Measurements from ENCODE around the gene CAPZA1.
"Not testable (repeated sequence)": the region's sequence is repeated elsewhere in the genome, so short reads cannot be mapped to it uniquely, and the experiment has no call there.

Gene CAPZA1

DNA sequence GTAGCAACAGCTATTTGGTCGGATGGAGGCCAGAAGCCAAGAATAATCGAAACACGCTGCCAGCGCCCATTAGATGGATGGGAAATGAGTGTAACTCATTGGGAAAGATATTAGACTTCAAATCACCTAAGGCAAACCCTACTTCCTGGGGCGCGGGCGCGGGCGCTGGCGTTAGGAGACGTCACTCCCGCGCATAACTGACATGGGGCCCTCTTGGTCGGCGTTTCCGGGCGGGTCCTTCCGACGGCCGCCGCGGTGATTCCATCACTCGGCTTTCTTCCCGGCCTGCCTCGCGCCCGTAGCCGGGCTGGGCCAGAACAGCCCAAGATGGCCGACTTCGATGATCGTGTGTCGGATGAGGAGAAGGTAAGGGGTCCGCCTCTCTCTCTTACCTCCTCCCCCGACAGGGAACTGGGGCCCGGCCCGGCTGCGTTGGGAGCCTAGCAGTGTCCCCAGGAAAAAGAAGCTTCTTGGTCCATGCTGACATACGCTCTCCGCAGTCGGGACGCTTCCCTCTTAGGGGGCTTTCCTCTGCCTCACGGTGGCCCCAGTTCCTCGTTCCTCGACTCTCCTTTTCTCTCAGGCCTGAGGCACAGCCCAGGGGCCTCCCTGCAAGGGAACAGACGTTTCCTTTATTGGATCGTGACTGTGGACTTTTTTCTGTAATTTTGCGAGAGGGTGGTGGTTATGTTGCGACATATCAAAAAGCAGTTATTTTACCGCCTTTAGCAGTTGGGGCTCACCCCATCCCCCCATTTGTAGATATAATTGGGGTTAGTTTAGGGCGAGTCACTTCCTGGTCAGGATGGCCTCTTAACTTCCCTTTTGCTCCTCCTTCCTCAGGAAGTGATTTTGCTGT is at the start of gene CAPZA1:
TSS of gene CAPZA1 (plus strand) at position 315 of the 859 bp plus-strand sequence. CDS start at position 328, 13 bp downstream.
- DNase-seq = peak; percentile 44

DNA sequence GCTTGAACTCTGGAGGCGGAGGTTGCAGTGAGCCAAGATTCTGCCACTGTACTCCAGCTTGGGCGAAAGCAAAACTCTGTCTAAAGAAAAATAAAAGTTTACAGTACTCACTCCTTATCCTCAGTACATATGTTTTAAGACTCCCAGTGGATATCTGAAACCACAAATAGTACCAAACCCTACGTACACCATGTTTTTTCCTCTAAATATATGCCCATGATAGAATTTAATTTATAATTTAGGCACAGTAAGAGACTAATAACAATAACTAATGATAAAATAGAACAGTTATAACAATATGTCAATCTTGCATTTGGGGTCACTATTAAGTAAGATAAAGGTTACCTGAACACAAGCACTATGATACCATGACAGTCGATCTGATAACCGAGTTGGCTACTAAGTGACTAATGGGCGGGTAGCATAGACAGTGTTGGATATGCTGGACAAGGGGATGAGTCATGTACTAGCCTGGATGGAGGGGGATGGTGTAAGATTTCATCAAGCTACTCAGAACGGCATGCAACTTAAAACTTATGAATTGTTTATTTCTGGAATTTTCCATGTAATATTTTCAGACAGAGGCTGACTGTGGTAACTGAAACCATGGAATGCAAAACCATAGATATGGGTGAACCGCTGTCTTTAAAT is 44.4 kb upstream of the CAPZA1 start:
- DNase-seq = no peak

DNA sequence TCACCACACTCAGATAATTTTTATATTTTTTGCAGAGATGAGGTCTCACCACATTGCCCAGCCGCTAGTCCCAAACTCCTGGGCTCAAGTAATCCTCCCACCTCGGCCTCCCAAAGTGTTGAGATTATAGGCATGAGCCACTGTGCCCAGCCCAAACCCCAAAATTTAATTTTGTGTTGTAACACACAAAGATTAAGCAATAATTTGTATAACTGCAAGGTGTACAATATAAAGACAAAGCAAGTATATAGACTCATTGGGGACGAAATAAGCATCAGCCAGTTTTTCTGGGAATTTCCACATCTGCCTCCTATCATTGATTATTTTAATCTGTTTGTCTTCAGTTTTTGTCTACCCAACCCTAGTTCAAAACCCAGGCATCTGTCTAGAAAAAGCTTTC is 43.4 kb upstream of the CAPZA1 start:
- DNase-seq = no peak

DNA sequence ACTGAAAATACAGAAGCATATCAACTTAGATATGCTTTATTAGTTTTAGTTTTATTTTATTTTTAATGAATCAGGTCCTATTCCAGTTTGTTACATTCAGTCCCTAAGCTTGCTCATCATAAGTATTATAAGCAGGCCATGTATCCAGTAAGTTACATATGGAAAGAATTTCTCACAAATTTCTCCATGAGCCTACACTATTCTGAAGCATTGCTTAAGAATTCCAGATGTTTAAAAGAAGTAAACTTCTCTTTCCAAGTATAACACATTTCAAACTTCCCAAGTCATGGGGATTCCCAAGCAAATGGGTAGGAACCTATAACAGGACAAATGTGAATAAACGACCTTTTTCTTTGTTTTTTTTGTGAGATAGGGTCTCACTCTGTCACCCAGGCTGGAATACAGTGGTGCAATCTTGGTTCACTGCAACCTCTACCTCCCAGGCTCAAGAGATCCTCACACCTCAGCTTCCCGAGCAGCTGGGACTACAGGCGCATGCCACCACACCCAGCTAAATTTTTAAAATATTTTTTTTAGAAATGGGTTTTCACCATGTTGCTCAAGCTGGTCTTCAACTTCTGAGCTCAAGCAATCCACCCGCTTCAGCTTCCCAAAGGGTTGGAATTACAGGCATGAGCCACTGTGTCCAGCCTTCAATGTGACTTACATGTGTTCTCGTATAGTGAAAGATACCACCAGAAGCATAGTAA is 39.7 kb upstream of the CAPZA1 start:
- DNase-seq = no peak

DNA sequence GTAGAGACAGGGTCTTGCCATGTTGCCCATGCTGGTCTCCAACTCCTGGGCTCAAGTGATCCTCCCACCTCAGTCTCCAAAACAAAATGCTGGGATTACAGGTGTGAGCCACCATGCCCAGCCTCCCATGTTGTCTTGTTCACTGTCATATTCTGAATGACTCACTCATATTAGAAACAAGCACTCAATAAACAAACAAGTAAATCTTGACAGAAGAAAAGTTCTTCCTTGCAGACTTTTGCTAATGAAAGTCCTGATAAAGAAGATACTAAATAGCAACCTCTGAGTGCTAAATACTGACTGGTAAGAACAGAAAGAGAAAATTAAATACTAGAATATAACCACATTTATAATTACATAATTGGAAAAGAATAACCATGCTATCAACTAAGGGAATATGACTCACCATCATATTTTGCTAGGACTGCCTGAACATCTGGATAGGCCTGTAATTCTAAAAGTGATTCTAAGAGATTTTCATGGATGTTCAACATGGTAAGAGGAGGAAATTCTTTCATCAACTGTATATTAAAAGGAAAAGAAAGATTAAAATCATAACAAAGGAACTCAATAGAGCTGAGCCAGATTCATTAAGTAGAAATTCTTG is 37.9 kb upstream of the CAPZA1 start:
- no peak for DNase-seq

DNA sequence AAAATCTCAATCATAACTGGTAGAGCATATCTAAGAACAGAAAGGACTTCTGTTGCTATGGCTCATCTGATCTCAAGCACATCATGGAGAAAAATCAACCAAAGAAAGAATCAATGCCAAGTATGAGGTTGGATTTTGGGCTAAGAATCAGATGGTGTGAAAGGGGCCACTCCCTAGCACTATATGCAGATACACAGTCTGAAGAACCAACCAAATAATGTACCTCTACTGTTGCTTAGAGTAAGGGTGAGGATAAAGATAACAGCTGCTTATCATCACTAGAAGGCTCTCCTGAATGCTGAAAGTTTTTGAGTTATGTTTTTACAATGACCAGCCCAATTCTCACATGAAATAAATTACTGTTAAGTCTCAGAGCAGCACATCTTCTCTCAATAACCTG is 36.3 kb upstream of the CAPZA1 start:
- no peak for DNase-seq

DNA sequence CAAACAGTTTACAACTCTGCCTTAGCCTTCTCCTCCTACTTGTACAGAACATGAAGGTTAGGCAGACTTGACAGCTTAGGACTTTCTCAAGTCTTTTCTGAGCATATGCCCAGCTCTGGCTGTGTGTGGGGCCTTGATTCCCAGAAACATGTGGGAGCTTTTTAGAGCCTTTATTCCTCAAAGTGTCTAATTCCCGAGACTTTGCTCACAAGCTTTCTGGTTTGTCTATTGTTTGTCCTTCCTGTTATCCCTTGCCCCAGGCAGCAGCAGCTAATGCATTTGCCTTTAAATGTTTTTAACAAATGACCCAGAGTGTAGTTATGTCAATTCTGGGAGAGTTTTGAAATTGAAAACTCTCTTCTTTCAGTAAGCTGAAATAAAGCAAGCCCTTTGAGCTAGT is 29.9 kb upstream of the CAPZA1 start:
- DNase-seq = no peak

DNA sequence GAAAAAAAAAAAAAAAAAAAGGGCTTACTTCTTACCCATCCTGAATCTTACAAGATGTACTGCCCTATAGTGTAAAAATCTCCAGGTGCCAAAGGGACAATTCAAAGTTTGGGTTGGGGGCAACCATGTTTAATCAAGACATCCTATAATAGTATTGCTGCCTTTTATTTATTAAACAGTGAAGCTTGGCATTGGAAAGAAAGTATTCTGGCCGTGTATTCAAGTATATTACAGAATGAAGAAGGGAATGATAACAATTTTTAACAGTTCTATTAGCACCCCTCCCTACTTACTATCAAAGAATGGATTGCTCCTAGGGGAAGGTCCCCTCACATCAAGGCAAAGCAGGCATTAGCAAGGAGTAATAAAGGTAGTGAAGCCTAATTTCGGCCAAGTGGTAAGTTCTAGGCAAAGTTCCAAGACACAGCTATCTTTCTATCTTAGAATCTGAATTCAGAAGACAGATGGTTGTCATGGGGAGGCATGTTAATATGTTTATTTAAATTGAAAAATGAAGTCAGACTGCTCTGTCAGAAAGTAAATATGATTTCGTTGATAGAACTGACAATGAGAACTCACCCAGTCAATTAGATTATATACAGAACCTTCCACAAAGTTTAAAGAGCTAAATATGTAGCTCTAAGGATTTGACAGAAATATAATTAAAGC is 25.3 kb upstream of the CAPZA1 start:
- DNase-seq = no peak

DNA sequence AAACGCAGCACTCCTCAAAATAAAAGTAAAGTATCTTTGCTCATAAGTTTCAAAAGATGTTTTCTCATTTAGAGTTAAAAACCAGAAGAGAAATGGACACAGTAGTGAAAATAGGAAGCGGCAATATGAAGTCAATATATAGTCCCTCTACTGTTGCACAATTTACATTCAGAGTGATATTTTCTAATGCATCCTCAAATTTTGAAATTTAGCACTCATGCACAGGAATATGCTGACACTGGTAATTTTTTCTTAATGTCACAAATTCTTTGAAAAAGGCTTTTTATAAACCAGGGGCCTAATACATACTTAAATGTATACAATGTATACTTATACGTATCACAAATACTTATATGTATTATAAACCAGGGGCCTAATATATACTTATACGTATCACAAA is 20.2 kb upstream of the CAPZA1 start:
- no peak for DNase-seq

DNA sequence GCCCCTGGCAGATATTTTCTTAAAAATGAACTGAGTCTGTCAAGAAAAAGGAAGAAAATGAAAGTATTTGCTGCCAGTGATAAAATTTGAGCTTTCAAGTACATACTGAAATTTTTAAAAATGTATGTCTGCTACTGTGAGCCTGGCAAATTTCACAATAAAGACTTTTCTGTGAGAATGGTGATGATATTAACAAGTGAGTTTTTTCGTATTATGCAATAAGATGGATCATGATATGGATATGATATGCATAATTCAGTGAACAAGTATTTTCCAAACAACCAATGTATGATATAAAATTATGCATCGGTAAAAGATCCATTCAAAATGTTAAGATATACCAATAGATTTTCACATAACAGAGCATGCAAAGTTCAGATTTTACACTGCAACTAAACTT is 16.6 kb upstream of the CAPZA1 start:
- no peak for DNase-seq

DNA sequence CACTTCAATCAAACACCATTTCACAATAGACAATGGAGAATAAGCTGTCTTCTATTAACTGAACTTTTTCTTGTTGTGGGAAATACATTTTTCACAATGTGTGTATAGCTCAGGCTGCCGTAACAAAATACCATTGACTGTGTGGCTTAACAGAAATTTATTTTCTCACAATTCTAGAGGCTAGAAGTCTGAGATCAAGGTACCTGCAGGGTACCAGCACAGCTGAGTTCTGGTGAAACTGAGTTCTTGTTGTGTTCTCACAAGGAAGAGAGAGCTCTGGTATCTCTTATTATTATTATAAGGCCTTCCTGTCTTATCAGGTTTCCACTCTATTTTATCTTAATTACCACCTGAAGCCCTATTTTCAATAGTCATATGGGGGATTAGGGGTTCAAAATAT is 16.1 kb upstream of the CAPZA1 start:
- DNase-seq = no peak

DNA sequence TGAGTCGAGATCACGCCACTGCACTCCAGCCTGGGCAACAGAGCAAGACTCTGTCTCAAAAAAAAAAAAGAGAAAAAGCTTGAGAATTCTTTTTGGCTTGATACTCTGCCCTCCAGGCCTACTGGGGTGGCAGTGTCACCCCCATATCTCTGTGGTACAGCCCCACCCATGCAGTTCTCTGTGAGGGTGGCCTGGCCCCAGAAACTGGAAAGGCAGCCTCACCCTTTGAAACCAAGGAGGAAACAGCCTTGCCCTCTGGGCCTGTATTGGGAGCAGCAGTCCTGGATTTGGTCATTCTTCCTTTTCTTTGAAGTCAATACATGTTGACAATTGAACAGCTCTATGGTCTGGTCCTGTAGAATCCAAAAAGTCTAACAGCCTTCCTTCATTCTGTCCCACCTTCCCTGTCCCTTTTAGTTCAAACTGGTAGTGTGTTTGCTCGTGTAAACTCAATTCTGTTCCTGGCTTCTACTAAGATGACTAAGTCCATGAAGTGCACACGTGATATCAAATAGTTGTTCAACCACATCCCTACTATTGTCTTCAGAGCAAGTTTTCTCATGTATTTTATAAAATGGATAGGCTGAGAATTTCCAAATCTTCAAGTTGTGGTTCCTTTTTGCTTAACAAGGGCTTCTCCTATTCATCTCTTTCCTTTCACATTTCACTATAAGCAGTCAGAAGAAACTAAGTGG is 13.9 kb upstream of the CAPZA1 start:
- DNase-seq = no peak

DNA sequence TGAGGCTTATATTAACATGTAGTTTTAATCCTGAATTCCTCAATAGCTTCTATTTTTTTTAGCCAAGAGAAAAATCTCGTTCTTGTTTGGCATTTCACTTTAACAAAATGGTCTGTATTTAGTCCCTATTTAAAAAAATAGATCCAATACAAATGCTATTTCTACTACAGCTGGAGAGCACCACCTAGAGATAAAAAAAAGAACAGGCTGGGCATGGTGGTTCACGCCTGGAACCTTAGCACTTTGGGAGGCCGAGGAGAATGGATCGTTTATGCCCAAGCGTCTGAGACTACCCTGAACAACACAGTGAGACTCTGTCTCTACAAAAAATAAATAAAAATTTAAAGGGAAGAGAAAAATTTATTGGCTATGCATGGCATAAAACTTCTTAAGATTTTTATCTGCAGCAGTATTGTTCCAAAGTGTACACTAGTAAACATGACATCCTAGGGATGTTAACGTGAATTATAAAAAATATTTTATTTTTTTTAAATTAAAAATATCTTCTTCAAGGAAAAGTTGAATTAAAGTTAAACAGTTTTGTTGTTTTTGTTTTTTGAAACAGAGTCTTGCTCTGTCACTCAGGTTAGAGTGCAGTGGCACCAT is 5.1 kb upstream of the CAPZA1 start:
- DNase-seq = no peak

DNA sequence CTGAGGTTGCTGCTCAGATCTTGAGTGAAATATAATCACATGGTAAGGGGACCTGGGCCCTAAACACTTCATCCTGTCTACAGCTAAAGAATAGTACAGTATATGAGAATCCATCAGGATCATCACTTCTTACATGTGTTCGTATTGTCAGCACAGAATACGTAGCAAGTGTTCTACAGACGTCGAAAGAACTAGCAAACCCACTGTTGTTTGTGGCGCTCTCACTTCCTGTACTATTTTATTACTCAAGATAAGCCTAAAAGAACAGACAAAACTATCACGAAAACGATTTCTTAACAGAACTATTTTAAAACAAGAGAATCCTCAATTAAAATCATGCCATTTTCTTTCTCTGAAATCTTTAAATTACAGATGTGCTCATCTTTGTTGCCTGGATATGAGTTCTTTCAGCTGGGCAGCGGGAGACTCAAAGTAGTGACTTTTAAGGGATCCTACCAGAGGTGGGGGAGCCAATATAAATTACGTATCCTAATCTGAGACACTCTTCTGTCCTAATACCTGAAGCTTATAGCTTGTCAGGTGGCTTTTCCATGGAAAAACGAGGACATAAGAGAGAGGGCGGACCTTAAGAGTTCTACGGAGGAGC is 1.4 kb upstream of the CAPZA1 start:
- no peak for DNase-seq

DNA sequence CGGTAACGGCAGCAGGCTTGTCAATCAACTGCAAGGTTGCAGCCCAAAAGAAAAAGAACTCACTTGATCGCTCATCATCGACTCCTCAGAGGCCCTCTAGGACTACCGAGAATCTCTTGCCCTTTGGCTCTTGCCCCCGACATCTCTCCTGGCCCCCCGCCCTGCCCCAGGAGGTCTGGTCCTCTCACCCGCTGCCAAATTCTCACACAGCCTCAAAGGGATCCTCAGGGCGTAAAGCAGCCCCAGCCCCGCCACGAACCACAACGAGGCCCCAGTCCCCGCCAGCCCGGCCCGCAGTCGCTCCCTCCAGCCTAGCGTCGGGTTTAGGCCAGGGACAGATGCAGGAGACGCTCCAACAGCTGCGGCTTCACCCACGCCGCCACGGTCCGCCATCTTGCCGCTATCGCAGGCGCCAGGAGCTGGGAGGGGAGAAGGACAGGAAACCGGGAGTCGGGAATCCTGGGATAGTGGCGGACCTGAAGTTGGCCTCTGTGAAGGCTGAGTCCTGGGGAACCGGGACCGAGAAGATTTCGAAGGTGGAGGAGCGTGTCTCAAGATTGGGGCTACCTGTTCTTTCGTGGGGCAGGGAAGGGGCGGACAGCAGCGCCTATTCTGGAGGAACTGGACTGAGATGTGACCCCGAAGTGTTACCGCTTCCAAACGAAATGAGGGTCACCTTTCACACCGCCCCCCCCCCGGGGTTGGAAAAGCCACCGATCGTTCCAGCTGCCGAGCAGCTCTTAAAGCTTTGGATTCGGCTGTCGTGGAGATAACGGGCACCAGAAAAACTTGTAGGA is 713 bp upstream of the CAPZA1 start, which contains the start of gene ST7L:
TSS of gene ST7L (minus strand) at position 421 of the 797 bp plus-strand sequence. CDS start at position 393, 28 bp downstream.
- DNase-seq = peak; percentile 17

DNA sequence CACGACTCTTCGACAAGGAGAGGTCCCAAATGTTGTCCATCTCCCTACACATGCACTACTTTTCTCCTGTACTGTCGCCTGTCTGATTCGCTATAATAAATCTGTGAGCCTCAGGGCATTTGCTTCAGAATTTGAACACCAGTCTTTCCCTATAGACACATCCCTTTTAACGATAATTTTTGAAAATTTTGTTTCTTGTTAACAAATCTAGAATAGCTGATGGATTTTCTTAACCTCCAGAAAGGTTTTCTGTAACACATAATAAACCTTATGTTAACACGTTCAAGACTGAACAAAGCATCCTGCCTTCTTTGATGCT is 704 bp downstream of the CAPZA1 start:
- DNase-seq = no peak

DNA sequence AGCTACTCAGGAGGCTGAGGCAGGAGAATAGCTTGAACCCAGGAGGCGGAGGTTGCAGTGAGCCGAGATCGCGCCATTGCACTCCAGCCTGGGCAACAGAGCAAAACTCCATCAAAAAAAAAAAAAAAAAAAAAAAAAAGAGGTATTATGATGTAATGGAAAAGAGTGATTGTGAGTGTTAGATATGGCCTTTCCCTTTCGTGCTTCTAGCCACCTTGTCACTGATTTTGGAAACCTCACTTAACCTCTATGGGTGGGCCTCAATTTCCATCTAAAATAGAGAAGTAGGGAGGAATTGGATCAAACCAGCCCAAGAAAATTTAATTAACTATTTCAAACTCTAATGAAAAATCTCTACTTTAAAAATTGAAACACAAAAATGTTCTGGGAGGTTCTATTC is 4.9 kb downstream of the CAPZA1 start:
- not testable (repeated sequence) for DNase-seq

DNA sequence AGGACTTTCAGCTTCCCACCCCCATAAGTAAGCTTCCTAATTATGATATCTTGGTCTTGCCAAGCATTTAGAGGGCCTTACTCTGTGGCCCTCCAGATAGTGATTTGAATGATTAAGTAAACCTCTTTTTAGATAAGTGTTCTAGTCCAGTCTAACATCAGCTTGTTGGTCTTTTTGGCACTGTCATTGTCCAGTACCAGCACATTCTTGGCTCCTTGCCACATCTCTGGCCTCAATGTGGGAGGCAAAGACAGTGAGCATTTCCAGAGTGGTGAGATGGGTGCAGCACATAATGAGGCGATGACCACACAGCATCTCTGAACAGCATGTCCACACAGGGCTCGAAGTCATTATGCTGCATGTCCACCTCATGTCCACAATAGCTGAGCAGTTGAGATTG is 6.1 kb downstream of the CAPZA1 start:
- no peak for DNase-seq

DNA sequence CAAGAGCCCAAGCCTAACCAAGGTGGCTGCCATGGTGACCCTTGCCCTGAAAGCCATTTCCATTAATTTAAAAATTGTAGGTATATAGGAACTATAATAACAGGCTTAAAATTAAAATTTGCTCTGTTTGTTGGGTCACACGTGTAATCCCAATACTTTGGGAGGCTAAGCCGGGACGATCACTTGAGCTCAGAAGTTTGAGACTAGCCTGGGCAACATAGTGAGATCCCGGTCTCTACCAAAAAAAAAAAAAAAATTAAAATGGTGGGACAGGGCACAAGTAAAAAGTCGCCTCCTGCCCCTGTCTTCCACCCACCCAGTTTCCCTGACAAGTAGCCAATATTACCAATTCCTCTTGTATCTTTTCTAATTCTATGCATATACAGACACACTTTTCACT is 6.6 kb downstream of the CAPZA1 start:
- no peak for DNase-seq

DNA sequence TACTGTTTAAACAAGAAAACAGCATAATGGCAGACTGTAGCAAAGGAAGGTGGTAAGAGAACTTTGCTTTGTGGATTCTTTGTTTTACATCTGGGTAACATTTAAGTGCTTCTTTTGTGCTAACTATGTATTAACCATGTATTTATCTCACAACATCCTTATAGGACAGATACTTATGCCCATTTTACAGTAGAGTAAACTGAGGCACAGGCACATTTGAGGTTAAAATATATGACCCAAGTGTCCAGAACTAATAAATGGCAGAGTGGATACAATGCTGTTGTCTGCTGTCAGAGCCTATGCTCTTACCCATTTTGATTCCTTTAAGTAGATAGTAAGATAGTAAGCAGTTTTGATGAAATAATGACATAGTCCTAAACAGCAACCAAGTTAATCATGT is 7.3 kb downstream of the CAPZA1 start:
- no peak for DNase-seq

Data from cortex of kidney (tissue), 1 donor.